SK-MEL-5 (cell line): ENCODE results near the gene UNKL. TPM values are rescaled to one million over a fixed set of nuclear protein-coding genes. Genes with fewer than 3 reads are reported as not detected.

Experiments used
- DNase-seq: peaks from one replicate; pipeline ENCODE4 v3.0.0-alpha.2; 2016; ENCODE audit warnings: low read depth, low spot score
- in situ Hi-C: cut with HindIII; loops from 2 replicates; pipeline ENCODE4 v1.10.0; 2016; ENCODE audit warnings: low sequenced_read_pairs, high pct_unique_total_duplicates, low pct_unique_long_range_greater_than_20kb
- total RNA-seq: library from RNA; depleted of rRNA; stranded (reverse); fragments of >200 nt; shearing (Covaris generic); gene quantifications from 2 replicates; pipeline ENCODE4 v1.2.3, GENCODE V29; 2014

UNKL gene
- total RNA-seq, 1 experiment from 2014 or later = 7.8 TPM

DNA sequence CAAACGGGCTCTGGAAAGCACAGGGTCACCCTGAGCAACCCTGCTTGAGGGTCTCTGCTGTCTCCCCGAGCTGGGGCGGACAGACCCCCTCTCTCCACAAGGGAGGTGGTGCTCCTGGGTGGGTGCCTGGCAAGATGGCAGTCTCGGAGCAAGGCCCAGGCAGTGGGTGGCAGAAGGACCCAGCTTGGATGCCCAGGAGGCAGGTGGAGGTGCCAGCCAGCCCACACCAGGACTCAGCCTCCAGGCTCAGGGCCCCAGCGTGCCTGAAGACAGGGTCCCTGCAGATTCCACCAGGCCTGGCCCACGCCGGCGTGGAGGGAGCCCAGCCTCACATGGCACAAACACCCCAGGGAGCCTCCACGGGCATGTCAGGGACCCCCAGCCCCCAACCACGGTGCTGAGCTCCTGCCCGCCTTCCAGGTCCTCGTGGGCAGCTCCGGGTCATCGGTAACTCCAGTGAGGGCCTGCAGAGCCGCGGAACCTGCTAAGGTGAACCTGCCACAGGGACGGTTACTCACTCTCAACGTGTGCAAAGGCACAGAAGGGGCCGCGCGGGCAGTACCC, 20.8 kb downstream of the UNKL start:
- in situ Hi-C loops = no loop called here
- DNase-seq = no peak

DNA sequence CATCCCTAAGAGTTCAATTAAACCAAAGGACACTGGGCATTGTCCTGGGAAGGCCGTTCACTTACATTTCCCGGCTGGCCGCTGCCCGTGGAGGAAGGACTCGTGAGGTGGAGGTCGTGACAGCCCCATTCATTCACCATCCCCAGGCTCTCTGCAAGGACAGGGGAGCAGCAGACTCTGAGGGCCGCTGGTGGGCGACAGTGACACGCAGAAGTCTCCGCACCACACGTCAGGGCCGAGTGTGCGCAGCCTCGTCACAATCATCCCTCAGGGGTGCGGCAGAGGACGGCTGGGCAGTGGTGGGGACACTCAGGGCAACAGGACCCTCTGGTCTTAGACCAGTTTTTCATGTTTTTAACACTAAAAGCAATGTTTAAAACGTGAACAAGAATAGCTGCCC, 21.7 kb downstream of the UNKL start:
- DNase-seq = no peak
- in situ Hi-C loops = no loop called here

DNA sequence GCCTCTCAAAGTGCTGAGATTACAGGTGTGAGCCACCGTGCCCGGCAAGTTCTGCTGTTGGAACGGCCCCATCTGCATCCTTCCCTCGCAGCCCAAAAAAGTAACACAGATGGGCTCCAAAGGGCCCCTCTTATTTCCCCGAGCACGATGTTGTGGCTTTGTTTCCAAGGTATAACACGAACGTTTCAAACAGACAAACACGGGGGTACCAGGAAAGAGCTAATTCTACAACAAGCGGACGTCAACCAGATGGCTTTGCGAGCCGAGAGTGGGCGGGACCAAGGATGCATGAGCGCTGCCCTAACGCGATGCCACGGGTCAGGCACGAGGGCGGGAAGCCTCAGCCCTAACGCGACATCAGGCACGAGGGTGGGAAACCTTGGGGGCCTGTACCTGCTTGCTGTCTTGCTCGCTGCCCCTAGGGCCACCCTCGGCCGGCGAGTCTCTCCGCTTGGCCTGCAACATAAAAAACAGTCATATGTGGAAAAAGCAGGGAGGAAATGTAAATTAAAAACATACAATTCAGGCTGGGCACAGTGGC, 24.2 kb downstream of the UNKL start:
- DNase-seq = no peak
- in situ Hi-C loops = no loop called here

DNA sequence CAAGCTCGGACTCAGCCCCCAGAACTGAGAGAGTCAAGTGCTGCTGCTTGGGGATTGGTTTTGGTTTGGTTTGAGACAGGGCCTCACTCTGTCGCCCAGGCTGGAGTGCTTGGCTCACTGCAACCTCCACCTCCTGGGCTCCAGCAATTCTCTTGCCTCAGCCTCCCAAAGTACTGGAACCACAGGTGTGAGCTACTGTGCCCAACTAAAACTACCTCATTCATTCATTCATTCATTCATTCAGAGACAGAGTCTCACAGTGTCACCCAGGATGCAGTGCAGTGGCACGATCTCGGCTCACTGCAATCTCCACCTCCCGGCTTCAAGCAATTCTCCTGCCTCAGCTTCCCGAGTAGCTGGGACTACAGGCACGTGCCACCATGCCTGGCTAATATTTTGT, 24.7 kb downstream of the UNKL start:
- no peak for DNase-seq
- in situ Hi-C loops = no loop called here

DNA sequence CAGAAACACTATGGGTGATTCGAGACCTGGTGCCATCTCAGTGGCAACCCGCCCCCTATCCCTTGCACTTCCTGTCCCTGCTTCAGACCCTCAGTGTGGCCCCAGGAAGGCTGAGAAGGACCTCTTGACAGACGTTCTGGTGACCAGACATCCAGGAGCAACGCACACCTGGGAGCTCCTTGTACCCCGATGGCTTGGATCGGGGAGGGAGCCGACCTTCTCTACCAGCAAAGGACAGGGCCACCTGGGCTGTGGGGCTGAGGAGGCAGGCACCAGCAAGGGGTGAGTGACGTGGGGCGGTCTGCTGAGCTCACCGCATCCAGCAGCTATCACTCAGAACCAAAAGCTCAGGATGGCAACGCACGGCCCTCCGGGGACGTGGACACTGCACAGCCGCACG, 27.2 kb downstream of the UNKL start:
- in situ Hi-C loops = no loop called here
- DNase-seq = no peak

DNA sequence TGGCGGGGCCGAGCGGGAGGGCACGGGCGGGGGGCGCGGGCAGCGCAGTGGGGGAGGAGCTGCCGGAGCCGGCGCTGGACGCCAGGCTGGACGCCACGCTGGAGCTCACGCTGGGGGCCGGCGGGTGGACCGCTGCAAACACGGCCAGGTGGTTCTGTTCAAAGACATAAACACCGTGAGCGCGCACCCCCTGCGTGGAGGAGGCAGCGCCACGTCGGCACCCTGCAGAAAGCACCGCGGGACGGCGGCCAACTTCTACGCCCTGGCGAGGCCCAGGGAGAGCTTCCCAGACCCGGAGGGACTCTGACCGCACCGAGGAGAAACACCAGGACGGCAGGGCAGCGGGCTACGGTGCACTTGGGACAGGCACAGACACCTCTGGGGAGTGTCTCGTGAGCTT, 29.3 kb downstream of the UNKL start:
- DNase-seq = no peak
- in situ Hi-C loops = no loop called here

DNA sequence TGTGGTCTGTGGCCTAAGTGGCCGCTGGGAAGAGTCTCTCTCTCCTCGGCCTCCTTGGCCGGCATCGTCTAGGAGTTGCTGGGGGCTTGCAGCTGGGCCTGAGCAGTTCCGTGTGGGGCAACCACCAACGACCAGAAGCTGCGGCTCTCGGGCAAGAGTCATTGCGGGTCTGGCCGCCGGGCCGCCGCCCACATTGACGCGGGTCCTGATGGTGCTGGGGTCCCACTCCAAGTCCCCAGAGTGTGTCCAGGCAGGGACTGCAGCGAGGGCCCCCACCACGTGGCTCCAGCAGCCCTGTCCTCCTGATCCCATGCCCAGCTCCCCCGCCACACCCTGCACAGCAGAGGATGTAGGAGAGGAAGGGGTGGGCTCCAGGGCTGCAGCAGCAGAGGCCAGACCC, 30.9 kb downstream of the UNKL start:
- in situ Hi-C loops = no loop called here
- no peak for DNase-seq

DNA sequence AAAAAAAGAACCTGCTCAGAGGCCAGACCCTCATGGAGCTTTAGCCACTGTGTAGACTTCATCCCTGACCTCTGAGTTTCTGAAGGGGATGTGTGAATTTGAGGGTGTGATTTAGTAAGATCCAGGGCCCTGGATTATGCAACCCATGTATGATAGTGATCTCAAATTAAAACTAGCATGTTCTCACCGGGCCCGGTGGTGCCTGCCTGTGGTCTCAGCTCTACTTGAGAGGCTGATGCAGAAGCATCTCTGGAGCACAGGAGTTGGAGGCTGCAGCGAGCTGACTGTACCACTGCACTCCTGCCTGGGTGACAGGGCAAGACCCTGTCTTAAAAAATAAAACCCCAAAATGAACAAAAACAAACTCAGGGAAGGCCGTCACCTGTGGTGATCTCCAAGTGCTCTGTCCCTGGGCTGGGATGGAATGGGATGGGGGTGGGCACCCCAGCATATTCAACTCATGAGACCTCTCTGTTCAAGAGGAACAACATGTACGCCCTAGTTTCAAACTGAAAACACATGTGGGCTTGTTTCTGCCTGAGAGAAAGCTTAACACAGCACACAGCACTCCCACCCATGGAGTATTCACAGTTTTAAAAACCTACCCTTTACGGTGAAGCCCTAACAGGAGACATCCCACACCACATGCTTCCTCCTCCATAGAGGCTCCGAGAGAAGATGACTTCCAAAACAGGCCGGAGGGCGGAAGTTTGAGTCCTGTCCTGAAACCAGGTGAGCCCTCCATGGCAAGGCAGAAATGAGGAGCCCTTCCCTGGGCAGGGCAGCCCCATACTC, 32.7 kb downstream of the UNKL start:
- in situ Hi-C loops = no loop called here
- no peak for DNase-seq

DNA sequence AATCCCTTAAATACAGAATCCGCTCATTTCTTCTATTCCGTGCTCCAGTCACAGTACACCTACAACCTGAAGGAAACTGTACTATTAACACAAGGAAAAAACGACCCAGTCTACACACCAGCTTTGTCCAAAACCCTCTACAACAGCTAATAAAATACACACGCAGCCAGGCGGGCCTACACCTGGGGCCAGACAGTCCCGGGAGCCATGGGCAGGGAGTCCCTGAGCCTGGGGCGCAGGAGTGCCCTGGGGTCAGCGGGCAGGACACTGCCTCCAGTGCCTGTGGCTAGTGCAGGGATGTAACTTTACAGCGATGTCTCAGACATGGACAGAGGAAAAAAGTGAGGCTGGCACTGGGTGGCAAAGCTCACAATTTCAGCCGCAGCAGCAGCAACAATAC, 34.3 kb downstream of the UNKL start:
- no peak for DNase-seq
- in situ Hi-C loops = no loop called here

DNA sequence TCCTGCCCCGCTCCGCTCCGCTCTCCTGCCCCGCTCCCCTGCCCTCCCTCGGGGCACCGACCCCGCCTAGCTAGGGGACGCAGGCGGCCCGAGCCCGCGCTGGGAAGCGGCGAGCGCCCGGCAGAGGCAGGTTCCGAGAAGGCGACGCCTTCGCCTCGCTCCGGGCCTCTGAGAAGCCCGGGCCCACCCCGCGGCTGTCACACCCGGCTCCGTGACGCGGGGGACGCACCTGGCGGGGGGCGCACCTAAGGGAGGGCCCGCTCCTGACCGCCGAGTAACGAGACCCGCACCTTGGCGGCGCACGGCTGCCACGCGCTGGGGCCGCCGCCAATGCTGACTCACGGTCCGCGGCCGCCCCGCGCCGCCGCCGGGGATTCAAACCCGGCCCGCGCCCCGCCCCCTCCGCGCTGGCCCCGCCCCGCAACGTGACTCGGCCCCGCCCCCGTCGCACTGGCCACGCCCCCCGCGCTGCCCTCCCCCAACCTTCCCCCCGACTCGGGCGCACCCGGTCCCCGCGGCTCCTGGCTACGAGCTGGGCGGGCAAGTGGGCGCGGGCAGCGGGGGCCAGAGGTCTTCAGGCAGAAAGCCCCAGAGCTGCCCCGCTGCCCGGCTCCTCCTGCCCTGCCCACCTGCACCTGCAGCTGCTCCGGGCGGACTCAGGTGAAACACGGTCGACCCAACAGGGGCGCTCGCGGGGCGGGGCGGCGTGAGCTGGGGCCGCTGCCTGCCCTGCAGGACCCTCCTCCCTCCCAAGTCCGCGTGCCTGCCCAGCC, 35.0 kb downstream of the UNKL start:
- peak; percentile 41 for DNase-seq

DNA sequence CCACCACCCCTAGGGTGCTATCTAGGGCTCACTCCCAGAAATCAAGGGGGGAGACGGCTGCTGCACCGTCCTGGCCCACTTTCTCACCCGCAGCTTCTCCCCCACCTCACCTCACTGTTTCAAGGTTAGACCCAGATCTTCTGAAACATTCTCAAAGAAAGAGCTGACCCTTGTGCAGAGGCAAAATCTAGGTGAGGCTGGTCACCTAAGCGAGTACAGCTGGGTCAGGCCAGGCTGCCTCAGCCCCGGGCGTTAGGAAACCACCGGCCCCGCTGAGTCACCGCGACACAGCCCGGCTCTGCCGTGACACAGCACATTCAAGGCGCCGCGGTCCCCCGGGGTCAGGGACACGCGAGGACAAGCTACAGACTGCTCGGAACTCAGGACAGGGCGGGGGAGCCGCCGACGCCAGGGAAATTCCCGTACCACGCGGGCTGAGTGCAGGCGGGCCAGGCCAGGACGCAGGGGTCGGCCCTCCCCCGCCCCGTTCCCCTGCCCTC, 35.6 kb downstream of the UNKL start:
- DNase-seq = peak; percentile 41
- in situ Hi-C loops = no loop called here

More for the DNA sequence above, 35.0 kb downstream of the UNKL start:
- in situ Hi-C loops = no loop called here

DNA sequence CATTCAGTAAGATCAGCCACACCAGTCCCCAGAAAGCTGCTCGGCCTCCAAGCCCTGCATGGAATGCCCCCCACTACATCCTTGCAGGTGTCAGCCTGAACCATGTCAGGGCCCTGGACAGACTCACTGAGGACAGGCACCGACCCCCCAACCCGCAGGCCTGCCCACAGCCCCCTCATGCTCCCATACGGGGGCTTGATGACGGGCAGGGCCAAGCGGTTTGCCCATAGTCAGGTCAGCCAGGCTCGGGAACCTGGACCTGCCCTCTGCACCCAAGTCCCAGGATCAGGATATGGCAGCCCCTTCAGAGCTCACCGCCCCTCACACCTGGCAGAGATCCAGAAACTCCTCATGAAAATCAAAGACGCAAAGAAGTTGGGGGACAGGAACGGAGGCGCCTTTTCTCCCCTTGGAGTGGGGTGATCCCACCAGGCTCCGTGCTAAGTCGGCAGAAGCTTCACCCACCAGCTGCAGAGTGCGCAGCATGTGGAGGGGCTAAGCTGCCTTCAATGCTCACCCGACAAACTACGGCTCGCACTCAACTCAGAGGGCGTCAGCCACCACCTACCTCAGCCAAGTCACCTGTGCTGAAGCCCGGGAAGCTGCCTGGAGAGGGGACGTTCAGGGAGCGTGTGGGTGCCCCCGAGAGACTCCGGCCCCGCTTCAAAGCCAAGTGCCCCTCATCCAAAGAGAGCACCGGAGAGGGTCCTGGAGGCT, 36.3 kb downstream of the UNKL start:
- in situ Hi-C loops = no loop called here

DNA sequence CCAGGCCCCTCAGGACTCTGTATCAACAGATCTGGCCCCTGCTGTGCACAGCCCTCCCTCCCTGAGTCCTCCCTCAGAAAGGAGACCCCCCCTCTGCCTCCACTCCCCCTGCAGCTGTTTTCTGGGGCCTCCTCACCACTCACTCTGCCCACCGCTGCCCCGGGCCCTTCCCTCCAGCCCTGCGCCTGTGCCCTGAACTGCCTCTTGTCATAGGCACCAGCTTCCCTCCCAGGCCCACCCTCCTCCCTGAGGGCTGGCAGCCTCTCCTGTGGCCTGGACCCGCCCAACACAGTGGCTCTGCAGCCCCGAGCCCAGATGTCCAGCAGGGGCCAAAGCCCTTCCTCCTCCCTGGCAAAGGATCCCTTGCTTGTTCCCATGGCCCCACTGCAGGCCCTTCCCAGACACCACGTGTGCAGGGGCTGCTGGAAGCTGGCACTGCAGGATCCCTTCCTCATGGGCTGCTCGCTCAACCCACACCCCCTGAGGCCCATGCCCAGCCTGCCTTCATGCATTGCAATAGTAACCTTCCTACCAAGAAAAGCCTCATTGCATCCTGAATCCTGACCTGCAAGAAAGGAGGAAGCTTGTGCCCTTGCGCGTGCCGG, 37.0 kb downstream of the UNKL start:
- in situ Hi-C loops = no loop called here
- no peak for DNase-seq

More for the DNA sequence above, 36.3 kb downstream of the UNKL start:
- no peak for DNase-seq

DNA sequence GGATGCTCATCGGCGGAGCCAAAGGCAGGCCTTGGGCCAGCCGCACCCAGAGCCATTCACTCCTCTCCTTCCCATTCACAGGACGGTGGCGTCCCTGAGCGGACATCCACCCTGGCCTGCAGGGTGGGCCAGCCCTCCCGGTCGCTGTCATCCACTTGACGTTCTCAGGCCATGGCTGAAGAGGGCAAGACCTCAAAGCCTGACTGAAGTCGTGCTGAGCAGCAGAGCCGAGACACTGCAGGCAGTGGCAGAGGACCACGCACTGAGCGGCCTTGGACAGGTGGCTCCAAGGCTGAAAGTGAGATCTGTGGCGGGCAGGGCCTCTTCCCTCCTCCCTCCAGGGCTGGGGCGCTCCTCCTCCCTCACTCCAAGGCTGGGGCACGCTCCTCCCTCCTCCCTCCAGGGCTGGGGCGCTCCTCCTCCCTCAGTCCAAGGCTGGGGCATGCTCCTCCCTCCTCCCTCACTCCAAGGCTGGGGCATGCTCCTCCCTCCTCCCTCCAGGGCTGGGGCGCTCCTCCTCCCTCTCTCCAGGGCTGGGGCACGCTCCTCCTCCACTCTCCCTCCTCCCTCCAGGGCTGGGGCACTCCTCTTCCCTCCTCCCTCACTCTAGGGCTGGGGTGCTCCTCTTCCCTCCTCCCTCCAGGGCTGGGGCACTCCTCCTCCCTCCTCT, 38.6 kb downstream of the UNKL start:
- DNase-seq = no peak
- in situ Hi-C loops = no loop called here

DNA sequence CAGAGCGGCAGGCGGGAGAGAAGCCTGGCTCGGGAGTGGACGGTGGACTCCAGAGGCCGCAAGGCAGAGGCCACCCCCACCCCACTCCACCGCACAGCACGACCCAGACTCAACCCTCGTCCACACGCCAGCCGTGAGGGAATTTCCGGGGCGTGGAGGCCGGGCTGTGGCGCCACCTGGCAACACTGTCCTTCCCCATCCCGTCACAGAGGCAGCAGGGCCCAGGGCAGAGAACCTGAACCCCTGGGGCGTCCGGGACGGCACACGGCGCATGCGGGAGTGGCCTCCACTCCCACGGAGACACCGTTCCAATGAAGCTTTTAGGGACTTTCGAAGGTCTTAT, 39.2 kb downstream of the UNKL start:
- in situ Hi-C loops = no loop called here
- DNase-seq = no peak

DNA sequence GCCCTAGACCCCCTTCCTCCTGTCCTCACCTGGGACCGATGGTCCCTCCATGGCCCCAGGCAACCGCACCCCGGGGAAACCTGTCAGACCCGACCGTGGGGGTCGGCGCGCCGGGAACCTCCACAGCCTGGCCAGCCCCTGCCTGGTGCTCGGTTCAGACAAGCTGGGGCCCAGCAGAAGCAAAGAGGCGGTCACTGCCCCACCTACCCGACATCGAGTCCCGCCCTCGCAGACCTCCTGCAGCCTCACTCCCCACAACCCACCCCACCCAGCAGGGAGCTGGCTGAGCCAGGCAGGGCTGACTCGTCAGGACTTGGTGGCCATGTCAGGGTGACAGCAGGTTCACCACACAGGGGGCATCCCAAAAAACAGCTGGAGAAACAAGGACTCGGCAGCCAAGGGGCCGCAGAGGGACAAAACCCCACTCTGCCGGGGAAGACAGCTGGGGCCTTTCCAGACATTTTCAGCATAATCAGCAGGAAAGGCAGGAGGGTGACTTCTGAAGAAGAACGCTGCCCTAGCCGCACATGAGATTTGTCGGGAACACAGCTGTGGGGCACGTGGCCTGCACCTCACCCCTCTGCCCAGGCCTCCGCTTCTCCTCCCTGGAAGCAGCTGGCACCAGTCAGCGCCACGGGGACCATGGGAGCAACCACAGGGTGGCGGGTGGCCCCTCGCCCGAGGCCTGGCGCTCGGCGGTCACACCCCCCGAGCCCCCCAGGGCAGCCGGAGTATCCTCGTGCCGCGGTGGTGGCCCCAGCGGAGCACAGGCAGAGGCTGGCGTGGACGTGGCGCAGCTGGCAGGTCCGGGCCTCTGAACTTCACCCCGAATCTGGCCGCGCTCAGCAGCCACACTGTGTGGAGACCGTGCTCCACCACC, 39.8 kb downstream of the UNKL start:
- in situ Hi-C loops = no loop called here
- DNase-seq = no peak
